Measurements from ENCODE around the gene EXOC3L1.

EXOC3L1 gene

GRCh38 chr16:67181346-67181745, 8.6 kb downstream of the EXOC3L1 start:
- no peak for DNase-seq

DNA sequence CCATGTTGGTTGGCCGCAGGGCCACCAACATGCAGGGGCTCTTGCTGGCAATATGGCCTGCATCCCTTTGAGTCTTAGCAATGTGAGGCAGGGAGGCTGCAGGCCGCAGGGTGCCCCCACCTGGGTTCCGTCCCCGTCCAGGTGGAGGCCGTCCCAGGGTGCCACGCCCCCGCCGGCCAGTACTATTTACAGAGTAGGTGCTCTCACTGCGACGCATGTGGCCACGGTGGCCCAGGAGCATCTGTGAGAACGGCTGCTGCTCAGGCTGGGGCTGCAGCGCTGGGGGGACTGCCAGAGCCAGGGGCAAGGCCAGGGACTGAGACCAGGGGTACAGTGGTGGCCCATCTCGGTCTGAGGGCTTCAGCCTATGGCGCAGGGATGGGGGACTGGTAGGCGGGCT, 9.8 kb downstream of the EXOC3L1 start:
- no peak for DNase-seq

DNA sequence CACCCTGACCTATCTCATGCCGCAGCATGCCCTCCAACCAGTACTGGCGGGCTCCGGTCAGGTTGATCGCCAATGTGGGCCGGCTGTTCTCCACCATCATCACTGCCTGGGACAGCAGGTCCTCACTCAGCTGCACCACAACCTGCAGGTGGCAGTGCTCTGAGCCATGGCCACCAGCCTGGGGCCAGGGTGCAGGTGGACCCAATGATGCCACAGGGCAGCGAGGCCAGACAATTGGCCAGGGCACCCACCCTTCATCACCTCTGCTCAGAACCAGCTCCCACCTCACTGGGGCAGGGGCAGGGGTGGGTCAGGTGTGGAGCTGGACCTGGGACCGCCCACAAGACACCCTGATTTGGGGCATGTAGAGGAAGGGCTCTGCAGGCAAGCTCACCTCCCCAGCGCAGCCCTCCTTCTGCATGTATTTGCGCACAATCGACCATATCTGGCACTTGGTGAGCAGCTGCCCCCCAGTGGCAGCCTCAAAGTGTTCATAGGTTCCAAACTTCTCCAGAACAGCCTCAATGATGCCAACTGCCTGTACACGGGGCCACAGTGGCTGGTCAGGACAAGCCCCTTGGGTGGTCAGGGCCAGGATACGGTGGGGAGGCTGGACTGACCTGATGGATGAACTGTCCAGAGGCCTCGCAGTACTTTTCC, 10.4 kb downstream of the EXOC3L1 start:
- DNase-seq: no peak

DNA sequence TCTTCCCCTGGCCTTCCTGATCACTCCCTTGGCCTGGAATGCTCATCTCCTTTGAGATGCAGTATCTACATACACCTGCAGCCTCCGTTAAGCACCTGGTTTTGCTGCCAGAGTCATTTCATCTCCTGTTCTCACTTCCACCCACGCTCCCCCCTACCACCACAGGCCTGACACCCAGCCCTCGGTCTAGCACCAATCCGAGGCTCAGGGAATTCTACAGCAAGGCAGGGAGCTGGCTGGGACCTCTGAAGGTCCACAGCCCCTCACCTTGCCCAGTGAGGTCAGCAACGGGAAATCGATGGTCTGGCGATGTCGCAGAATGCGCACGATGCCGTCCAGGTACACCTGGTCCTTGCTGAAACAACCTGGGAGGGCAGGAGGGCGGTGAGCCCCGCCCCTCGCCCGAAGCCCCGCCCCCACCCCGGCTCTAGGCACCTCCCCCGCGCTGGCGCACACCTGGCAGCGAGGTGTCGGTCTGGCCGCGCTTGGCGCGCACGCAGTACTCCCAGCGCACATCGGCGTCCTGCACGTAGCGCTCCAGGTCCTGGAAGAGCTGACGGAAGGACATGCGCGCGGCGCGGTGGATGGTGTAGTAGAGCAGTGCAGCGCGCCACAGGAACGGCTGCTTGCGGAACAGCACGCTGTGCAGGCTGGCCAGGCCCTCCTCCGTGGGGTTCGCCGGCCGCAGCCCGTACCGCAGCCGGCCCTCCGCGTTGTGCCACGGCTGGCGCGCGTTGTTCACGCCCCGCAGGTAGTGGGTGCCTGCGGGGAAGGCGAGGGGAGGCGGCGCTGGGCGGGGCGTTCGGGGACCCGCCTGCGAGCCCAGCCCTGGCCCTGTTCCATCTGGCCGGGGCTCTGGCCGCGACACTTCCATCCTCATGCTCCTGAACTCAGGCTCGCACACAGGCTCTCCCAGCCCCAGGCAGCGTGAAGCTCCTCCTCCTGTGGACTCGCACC, 11.9 kb downstream of the EXOC3L1 start:
- peak; percentile 60 to 64 for DNase-seq

- no peak for DNase-seq
Measured at GRCh38 chr16:67176662-67177061, 13.3 kb downstream of the EXOC3L1 start.

DNA sequence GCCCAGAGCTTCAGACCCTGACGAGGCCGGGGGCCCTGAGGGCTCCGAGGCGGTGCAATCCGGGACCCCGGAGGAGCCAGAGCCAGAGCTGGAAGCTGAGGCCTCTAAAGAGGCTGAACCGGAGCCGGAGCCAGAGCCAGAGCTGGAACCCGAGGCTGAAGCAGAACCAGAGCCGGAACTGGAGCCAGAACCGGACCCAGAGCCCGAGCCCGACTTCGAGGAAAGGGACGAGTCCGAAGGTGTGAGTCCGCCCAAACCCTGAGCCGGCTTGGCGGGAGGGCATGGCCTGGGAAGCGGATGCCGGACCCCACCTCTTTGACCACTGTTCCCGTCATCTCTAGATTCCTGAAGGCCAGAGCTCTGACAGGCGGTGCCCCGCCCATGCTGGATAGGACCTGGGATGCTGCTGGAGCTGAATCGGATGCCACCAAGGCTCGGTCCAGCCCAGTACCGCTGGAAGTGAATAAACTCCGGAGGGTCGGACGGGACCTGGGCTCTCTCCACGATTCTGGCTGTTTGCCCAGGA, 15.2 kb downstream of the EXOC3L1 start:
- DNase-seq: no peak

DNA sequence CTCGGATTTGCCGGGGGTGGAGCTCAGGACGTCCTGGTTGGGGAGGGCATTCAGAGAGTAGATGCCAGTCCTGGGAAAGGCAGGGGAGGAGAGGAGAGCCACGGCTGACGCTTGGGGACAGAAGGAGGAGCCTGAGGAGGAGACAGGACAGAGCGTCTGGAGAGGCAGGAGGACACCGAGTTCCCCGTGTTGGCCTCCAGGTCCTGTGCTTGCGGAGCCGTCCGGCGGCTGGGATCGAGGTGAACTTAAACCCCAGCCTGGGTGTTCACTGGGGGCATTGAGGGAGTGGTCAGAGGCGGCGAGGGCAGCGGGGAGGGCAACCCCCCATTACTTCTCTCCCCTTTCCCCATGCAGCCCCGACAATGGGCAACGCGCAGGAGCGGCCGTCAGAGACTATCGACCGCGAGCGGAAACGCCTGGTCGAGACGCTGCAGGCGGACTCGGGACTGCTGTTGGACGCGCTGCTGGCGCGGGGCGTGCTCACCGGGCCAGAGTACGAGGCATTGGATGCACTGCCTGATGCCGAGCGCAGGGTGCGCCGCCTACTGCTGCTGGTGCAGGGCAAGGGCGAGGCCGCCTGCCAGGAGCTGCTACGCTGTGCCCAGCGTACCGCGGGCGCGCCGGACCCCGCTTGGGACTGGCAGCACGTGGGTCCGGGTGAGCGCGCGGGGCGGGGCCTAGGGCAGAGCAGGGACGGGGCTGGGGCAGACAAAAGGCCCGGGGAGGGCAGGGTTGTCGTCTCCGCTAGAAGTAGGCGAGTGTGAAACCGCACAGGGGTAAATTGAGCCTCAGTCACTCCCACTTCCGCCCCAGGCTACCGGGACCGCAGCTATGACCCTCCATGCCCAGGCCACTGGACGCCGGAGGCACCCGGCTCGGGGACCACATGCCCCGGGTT, 15.9 kb downstream of the EXOC3L1 start:
- peak; percentile 73 to 79 for DNase-seq

DNA sequence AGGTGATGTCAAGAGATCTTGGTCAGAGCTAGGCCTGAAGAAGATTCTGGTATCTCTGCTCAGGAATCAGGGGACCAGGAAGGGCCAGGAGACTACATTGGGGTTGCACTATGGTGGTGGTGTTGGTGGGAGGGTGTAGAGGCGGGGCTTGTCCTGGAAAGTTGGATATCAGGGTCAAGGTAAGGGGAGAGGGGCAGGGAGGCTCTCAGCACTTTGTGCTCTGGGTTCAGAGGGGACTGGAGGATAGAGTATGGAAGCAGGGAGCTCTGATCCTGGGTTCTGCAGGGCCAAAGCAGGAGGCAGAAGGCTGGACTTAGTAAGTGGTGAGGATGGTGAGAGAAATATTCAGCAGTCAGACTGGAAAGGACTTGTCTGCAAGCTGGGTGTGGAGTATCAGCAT, 16.6 kb downstream of the EXOC3L1 start:
- DNase-seq: peak in 1 of 2 experiments; percentile 10

DNA sequence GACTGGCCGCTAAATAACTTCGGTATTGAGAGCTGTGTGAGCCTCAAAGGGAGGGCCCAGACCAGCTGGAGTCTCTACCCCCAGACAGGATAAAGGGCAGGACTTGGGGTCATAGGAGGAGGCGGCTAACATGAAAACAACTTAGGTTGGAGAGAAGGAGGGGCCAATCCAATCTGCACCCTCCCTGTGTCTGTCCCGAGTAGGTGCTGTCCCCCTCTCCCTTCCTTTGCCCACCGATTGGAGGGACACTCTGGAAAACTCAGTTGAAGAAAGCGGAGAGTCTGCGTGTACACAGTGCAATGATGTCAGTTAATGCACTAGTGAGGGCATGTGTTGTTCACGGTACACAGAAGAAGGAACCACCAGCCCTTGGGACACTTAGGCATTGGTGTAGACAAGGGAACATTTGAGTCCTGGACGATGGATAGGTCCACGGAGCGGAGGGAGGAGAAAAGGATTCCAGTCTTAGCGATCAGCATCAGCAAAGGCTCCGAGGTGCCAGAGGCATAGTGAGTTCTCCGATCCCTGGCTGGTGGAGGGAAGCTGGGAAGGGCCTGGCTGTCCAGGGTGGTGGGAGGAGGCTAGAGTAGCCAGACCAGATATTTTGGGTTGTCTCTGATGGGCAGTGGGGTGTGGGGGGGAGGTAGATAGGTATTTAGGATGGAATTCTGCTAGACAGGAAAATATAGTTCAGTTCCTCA, 18.8 kb downstream of the EXOC3L1 start:
- DNase-seq: no peak

GRCh38 chr16:67170168-67170948, 19.6 kb downstream of the EXOC3L1 start, which contains the start of gene NOL3:
NOL3 (plus strand) TSS chr16:67170538.
- peak; percentile 78 to 85 for DNase-seq

GRCh38 chr16:67169642-67170167, 20.2 kb downstream of the EXOC3L1 start:
- DNase-seq: peak; percentile 50 to 61

GRCh38 chr16:67169011-67169451, 20.9 kb downstream of the EXOC3L1 start:
- no peak for DNase-seq

DNA sequence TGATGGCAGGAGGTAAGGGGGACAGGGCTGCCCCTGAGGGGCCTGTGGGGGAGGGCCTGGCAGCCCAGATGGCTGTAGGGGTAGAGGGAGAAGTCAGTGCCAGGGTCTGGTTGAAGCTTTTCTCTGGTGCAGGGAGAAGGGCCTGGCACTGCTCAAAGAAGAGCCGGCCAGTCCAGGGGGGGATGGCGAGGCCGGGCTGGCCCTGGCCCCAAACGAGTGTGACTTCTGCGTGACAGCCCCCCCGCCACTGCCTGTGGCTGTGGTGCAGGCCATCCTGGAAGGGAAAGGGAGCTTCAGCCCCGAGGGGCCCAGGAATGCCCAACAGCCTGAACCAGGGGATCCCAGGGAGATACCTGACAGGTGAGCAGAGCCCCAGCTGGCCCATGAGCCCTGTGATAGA, 22.3 kb downstream of the EXOC3L1 start:
- DNase-seq: no peak

DNA sequence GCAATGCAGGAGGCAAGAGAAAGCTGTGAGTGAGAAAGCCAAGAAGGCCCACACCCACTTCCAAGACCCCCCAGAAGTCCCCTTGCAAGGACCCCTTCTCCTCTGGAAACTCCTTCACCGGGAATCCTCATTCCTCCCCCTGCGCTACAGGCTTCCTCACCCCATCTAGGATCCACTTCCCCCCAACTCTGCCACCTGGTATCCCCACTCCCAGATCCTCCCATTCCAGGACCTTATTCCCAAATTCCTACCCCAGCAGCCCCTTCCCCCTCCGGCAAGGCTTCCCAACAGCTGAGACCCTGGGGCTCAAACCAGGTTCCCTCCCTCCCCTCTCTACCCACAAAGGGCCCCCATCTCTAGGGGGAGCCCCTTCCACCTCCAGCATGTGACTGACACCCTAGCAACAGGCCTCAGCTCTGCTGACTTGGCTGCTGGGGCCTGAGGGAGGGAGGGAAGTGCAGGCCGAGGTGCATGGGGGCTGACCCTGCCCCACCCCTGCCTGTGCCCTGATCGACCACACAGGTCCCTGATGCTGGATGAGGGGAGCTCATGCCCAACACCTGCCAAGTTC, 23.3 kb downstream of the EXOC3L1 start:
- peak in 1 of 2 experiments; percentile 18 for DNase-seq

DNA sequence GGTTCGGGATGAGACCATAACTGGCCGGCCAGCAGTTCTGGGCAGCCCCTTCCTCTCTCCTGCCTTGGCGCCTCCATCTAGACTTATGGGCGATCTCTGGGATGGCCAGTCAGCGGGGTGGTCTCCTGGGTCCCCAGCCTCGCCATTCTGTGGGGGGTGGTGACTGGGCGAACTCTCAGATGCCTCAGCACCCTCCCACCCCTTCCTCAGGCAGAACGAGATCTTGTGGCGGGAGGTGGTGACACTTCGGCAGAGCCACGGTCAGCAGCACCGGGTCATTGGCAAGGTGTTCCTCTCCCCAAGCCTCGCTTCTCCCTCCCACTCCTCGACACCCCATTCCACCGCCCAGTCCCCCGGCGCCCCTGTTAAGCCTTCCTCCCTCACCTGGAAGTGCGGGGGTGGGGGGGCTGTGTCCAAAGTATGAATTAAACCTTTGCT, 23.8 kb downstream of the EXOC3L1 start:
- DNase-seq: no peak

DNA sequence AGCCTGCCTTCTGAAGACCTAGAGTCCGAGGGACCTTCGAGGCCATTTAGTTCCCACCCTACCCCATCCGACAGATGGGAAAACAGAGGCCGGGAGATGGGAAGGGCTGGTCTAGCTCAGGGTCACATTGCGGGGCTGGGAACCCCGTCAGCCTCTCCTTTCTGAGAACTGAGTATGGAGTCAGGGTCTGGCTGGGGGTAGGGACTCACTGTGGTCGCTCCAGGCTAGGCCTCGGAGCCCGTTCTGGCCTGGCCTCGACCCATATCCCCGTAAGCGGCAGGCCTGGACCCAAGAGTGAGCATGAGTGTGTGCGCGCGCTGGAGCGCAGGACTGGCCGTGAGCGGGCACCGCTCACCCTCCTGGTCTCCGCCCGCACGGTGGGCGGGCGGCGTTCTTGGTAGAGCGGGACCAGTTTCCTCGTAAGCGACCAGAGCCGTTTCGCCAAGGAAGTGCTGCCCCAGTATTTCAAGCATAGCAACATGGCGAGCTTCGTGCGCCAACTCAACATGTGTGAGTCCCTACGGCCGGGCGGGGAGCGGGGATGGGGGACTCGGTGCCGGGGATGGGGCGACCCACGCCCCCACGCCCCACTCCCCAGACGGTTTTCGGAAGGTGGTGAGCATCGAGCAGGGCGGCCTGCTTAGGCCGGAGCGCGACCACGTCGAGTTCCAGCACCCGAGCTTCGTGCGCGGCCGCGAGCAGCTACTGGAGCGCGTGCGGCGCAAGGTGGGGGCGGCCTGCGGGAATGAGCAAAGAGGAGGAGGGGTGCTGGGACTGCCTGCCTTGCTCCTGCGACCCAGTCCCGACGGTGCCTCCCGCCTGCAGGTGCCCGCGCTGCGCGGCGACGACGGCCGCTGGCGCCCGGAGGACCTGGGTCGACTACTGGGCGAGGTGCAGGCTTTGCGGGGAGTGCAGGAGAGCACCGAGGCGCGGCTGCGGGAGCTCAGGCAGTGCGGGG, 24.5 kb downstream of the EXOC3L1 start:
- DNase-seq: peak in 1 of 2 experiments; percentile 38

GRCh38 chr16:67164599-67165061, 25.3 kb downstream of the EXOC3L1 start, which contains the start of gene HSF4:
HSF4 (plus strand) TSS chr16:67164745; CDS start chr16:67164812, 67 bp downstream.
- DNase-seq: peak; percentile 30 to 34

DNA sequence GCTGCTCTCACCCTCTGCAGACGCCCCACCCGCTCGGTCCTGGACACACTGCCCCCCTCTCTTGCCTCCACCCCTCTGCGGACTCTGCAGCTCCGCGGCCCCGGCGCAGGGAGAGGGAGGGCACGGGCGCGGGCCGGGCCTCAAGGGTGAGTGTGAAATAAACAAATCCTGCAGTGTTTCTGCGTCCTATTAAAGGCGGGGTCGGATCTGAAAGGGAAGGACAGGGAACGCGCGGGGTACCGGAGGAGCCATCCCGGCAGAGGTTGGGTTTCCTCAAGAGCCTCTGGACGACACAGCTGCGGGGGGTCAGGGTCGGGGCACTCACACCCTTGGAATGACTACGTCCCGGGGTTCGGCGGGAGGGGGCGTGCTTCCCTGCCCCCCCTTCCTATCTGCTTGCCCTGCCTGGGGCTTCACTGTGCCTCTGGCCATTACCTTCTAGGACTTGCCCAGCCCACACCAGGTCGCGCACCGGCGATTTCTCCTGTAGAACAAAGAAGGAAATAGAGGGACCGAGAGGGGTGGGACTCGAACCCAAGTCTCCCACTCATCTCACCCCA, 25.9 kb downstream of the EXOC3L1 start:
- DNase-seq: peak in 1 of 2 experiments; percentile 21
